Measurements from ENCODE around the gene LYPD6B. TPM values are rescaled to one million over a fixed set of nuclear protein-coding genes. Genes with fewer than 3 reads are reported as not detected.
A peak's percentile ranks its signal among the peaks of the same experiment; 100 is the strongest.

Gene LYPD6B
- total RNA-seq (ENCODE audit: low replicate concordance) = 23.7 and 40.1 TPM in 2 replicates
- long read RNA-seq, transcript LYPD6B-203 (7 exons, 1,577 nt) = major isoform, 21 of 105 reads
- long read RNA-seq, transcript LYPD6B-204 (6 exons, 1,248 nt) = major isoform, 21 of 105 reads
- long read RNA-seq, partial matches to known transcripts = 17 of 105 reads
- long read RNA-seq, other reads (novel, unspliced or antisense) = 45 of 105 reads

GRCh38 chr2:149038442-149039212 is at the start of gene LYPD6B:
LYPD6B (plus strand) TSS chr2:149038699; CDS start chr2:149130949, 92,250 bp downstream.
- Mint-ChIP-seq H3K4me1 (ENCODE audit: unreplicated experiment) (peaks cover 12% of the 10 kb centered on the region), H3K27ac (peak within 1 kb of the TSS; percentile 83), H3K4me3 (peak within 1 kb of the TSS; percentile 92), H3K27me3 (peaks cover 9% of the 10 kb centered on the region), H3K9me3 (no peaks in the 10 kb centered on the region), H3K36me3 (peaks cover 1% of the 10 kb centered on the region)
- DNase-seq (ENCODE audit: extremely low spot score, unreplicated experiment) = peak; percentile 78
- peak; percentile 36 for TF ChIP-seq CTCF (conservative IDR thresholded peaks at IDR 0.05)

GRCh38 chr2:148989882-148990493 is 48.5 kb upstream of the LYPD6B start:
- no peaks in the 10 kb centered on the region for H3K27me3 Mint-ChIP-seq
- H3K4me1 Mint-ChIP-seq (ENCODE audit: unreplicated experiment) = peaks cover 6% of the 10 kb centered on the region
- H3K27ac Mint-ChIP-seq = no peak overlapping the region
- H3K4me3 Mint-ChIP-seq = no peak overlapping the region
- H3K9me3 Mint-ChIP-seq = peaks cover 4% of the 10 kb centered on the region
- H3K36me3 Mint-ChIP-seq = peaks cover 16% of the 10 kb centered on the region
- TF ChIP-seq CTCF (conservative IDR thresholded peaks at IDR 0.05) = peak; percentile 84
- DNase-seq (ENCODE audit: extremely low spot score, unreplicated experiment) = no peak

GRCh38 chr2:148990968-148991367 is 47.5 kb upstream of the LYPD6B start:
- H3K4me3 Mint-ChIP-seq = no peak overlapping the region
- peaks cover 20% of the 10 kb centered on the region for H3K36me3 Mint-ChIP-seq
- H3K27me3 Mint-ChIP-seq = no peaks in the 10 kb centered on the region
- no peak for TF ChIP-seq CTCF (conservative IDR thresholded peaks at IDR 0.05)
- peaks cover 6% of the 10 kb centered on the region for H3K4me1 Mint-ChIP-seq (ENCODE audit: unreplicated experiment)
- DNase-seq (ENCODE audit: extremely low spot score, unreplicated experiment) = no peak
- no peak overlapping the region for H3K27ac Mint-ChIP-seq
- peaks cover 4% of the 10 kb centered on the region for H3K9me3 Mint-ChIP-seq

GRCh38 chr2:148992448-148992847 is 46.1 kb upstream of the LYPD6B start:
- Mint-ChIP-seq H3K36me3 (peaks cover 18% of the 10 kb centered on the region), H3K27ac (no peak overlapping the region), H3K9me3 (peaks cover 4% of the 10 kb centered on the region), H3K4me1 (ENCODE audit: unreplicated experiment) (peaks cover 6% of the 10 kb centered on the region), H3K27me3 (no peaks in the 10 kb centered on the region), H3K4me3 (no peak overlapping the region)
- TF ChIP-seq CTCF (conservative IDR thresholded peaks at IDR 0.05) = no peak
- no peak for DNase-seq (ENCODE audit: extremely low spot score, unreplicated experiment)

- Mint-ChIP-seq H3K9me3 (peaks cover 4% of the 10 kb centered on the region), H3K27me3 (no peaks in the 10 kb centered on the region), H3K4me3 (no peak overlapping the region), H3K4me1 (ENCODE audit: unreplicated experiment) (peaks cover 6% of the 10 kb centered on the region), H3K36me3 (peaks cover 17% of the 10 kb centered on the region), H3K27ac (no peak overlapping the region)
- DNase-seq (ENCODE audit: extremely low spot score, unreplicated experiment) = no peak
- no peak for TF ChIP-seq CTCF (conservative IDR thresholded peaks at IDR 0.05)
Measured at GRCh38 chr2:148993351-148993750, 45.1 kb upstream of the LYPD6B start.
